Mucosa of descending colon (tissue), 3 donors: ENCODE results near the gene GYG1. TPM values are rescaled to one million over a fixed set of nuclear protein-coding genes. Genes with fewer than 3 reads are reported as not detected.

Experiments used
- ATAC-seq: fragments of 200-7000 bp; cut with Tn5 transposase; one replicate; pipeline ENCODE4 v1.9.1; 2020; ENCODE audit warnings: mild to moderate bottlenecking, moderate library complexity
- DNase-seq, 3 donors: peaks; one replicate each; pipeline ENCODE4 v3.0.0-alpha.2; 2020
- H3K36me3 ChIP-seq: fragments of 200-600 bp; one replicate; pipeline ENCODE4 v1.8.0; 2021; ENCODE audit warnings: low read depth, mild to moderate bottlenecking
- H3K4me1 ChIP-seq: fragments of 200-600 bp; one replicate; pipeline ENCODE4 v1.8.0; 2021; ENCODE audit warnings: low read depth, mild to moderate bottlenecking
- H3K4me3 ChIP-seq: fragments of 200-600 bp; one replicate; pipeline ENCODE4 v1.8.0; 2021; ENCODE audit warnings: mild to moderate bottlenecking
- H3K9me3 ChIP-seq: fragments of 200-600 bp; one replicate; pipeline ENCODE4 v1.8.0; 2021; ENCODE audit warnings: mild to moderate bottlenecking
- intact Hi-C, 2 donors: fragments of 100-400 bp; cut with DNase I in 1 of 2; cut with micrococcal nuclease in 1 of 2; formaldehyde crosslinking; loops; one replicate each; pipeline versions ENCODE4 v1.11.0 to v1.11.1; 2022; cut with DNase I, micrococcal nuclease
- total RNA-seq, 3 donors: library from RNA; stranded (reverse); fragmentation: NEBNext Ultra II Directional in 2 of 3; extraction: Animal tissue kit (Norgen Biotek cat#: 25700) in 2 of 3; gene quantifications; one replicate each; pipeline versions ENCODE4 v1.2.1 to v1.2.4, GENCODE V29; 2021 to 2023
- TF ChIP-seq, protein P1 (sequence below): fragments of 200-600 bp; IDR thresholded peaks from one replicate; pipeline ENCODE4 v1.8.0; 2022; ENCODE audit warnings: antibody characterized with exemption, mild to moderate bottlenecking
- donor health status: DM: no; HTN: no; CAD: no; lungs with moderate emphysema.
- donor health status: DM: no; HTN: no; CAD: no.
- donor health status: DM: no; HTN: yes; CAD: no.

GYG1 gene
- total RNA-seq, 3 donors from 2014 or later, result 16.6 to 132 (median 26.1) TPM

GRCh38 chr3:149021830-149022229 lies 30.5 kb downstream of the GYG1 start:
- intact Hi-C loops, result no loop called here

GRCh38 chr3:149023951-149024350 lies 32.6 kb downstream of the GYG1 start:
- Histone ChIP-seq H3K4me1 (no peaks in the 10 kb centered on the region), H3K36me3 (no peaks in the 10 kb centered on the region), H3K9me3 (no peaks in the 10 kb centered on the region), H3K4me3 (no peak overlapping the region)
- no peak for ATAC-seq
- TF ChIP-seq, protein P1, sequence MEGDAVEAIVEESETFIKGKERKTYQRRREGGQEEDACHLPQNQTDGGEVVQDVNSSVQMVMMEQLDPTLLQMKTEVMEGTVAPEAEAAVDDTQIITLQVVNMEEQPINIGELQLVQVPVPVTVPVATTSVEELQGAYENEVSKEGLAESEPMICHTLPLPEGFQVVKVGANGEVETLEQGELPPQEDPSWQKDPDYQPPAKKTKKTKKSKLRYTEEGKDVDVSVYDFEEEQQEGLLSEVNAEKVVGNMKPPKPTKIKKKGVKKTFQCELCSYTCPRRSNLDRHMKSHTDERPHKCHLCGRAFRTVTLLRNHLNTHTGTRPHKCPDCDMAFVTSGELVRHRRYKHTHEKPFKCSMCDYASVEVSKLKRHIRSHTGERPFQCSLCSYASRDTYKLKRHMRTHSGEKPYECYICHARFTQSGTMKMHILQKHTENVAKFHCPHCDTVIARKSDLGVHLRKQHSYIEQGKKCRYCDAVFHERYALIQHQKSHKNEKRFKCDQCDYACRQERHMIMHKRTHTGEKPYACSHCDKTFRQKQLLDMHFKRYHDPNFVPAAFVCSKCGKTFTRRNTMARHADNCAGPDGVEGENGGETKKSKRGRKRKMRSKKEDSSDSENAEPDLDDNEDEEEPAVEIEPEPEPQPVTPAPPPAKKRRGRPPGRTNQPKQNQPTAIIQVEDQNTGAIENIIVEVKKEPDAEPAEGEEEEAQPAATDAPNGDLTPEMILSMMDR, result no peak
- intact Hi-C loops, result no loop called here
- no peak for DNase-seq

More at GRCh38 chr3:149021830-149022229, 30.5 kb downstream of the GYG1 start:
- no peak for ATAC-seq
- Histone ChIP-seq H3K4me3 (no peak overlapping the region), H3K4me1 (no peaks in the 10 kb centered on the region), H3K36me3 (no peaks in the 10 kb centered on the region), H3K9me3 (no peaks in the 10 kb centered on the region)
- DNase-seq, result no peak
- TF ChIP-seq, protein P1, result no peak

DNA sequence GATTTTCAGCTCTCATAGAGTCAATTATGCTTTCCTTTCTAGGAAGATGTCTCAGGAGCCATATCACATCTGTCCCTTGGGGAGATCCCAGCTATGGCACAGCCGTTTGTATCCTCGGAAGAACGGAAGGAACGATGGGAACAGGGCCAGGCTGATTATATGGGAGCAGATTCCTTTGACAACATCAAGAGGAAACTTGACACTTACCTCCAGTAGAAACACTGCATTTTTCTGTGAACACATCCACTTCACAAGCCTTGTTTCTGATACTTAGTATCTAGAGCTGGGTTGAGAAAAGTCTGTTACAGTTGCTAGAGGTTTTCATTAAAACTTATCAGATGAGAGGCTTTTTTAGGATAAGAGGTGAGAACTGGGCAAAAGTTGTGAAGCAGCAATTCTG lies 35.4 kb downstream of the GYG1 start:
- Histone ChIP-seq H3K4me3 (no peak overlapping the region), H3K9me3 (no peaks in the 10 kb centered on the region), H3K36me3 (no peaks in the 10 kb centered on the region), H3K4me1 (no peaks in the 10 kb centered on the region)
- intact Hi-C loops, result no loop called here
- TF ChIP-seq, protein P1, result no peak
- ATAC-seq (no peak), DNase-seq (no peak)

GRCh38 chr3:149031096-149031495 lies 39.8 kb downstream of the GYG1 start:
- TF ChIP-seq, protein P1, result no peak
- Histone ChIP-seq H3K4me1 (no peaks in the 10 kb centered on the region), H3K4me3 (no peak overlapping the region), H3K36me3 (no peaks in the 10 kb centered on the region), H3K9me3 (no peaks in the 10 kb centered on the region)
- no peak for ATAC-seq
- intact Hi-C loops, result no loop called here
- no peak for DNase-seq

- no peak for ATAC-seq
- Histone ChIP-seq H3K4me3 (no peak overlapping the region), H3K4me1 (no peaks in the 10 kb centered on the region), H3K36me3 (no peaks in the 10 kb centered on the region), H3K9me3 (no peaks in the 10 kb centered on the region)
- intact Hi-C loops, result no loop called here
- TF ChIP-seq, protein P1, result no peak
- DNase-seq, result no peak
These were observed 46.3 kb downstream of the GYG1 start for GRCh38 chr3:149037684-149038083.

DNA sequence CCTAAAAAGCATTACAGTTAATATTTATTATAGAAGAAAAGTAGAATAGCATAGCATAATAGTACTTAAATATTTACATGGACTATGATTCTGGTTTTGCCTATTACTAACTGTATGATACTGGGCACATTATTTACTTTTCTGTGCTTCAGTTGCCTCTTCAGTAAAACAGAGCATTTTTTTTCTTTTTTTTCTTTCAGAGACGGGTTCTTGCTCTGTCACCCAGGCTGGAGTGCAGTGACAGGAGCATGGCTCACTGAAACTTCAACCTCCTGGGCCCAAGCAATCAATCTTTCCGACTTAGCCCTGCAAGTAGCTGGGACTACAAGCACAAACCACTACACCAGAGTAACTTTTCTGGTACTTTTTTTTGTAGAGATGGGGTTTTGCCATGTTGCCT lies 47.0 kb downstream of the GYG1 start:
- DNase-seq (no peak), ATAC-seq (no peak)
- intact Hi-C loops, result no loop called here

More for the DNA sequence above, 47.0 kb downstream of the GYG1 start:
- no peaks in the 10 kb centered on the region for H3K4me1 ChIP-seq
- no peaks in the 10 kb centered on the region for H3K9me3 ChIP-seq
- H3K4me3 ChIP-seq, result no peak overlapping the region
- TF ChIP-seq, protein P1, result no peak
- no peaks in the 10 kb centered on the region for H3K36me3 ChIP-seq
